Daoy (cell line): ENCODE data around the gene ADAMTS19. TPM values are rescaled to one million over a fixed set of nuclear protein-coding genes. Genes with fewer than 3 reads are reported as not detected.
"Not testable (repeated sequence)": the region's sequence is repeated elsewhere in the genome, so short reads cannot be mapped to it uniquely, and the experiment has no call there.

Source experiments
- DNase-seq: peaks from one replicate; pipeline ENCODE4 v3.0.0-alpha.2; 2015; ENCODE audit warnings: low read depth
- total RNA-seq: library from RNA; depleted of rRNA; stranded (reverse); fragments of >200 nt; shearing (Covaris generic); gene quantifications from 2 replicates; pipeline ENCODE4 v1.2.3, GENCODE V29; 2014; rRNA removed

ADAMTS19 gene
- total RNA-seq: not detected in 2 replicates

- DNase-seq: peak; percentile 28
Measured at GRCh38 chr5:129459777-129460671, at the start of gene ADAMTS19. Gene ADAMTS19 (plus strand): TSS chr5:129460298. CDS start chr5:129460392, 94 bp downstream.

- no peak for DNase-seq
Measured at GRCh38 chr5:129410488-129410887, 49.6 kb upstream of the ADAMTS19 start.

- DNase-seq: no peak
Measured at GRCh38 chr5:129412721-129413120, 47.4 kb upstream of the ADAMTS19 start.

GRCh38 chr5:129413570-129413969 lies 46.5 kb upstream of the ADAMTS19 start:
- DNase-seq: no peak

- no peak for DNase-seq
Measured at GRCh38 chr5:129419292-129419691, 40.8 kb upstream of the ADAMTS19 start.

GRCh38 chr5:129425031-129425430 lies 35.1 kb upstream of the ADAMTS19 start:
- DNase-seq: no peak

GRCh38 chr5:129426071-129426470 lies 34.0 kb upstream of the ADAMTS19 start:
- no peak for DNase-seq

GRCh38 chr5:129428636-129429035 lies 31.5 kb upstream of the ADAMTS19 start:
- not testable (repeated sequence) for DNase-seq

GRCh38 chr5:129431406-129431805 lies 28.7 kb upstream of the ADAMTS19 start:
- DNase-seq: no peak

GRCh38 chr5:129438322-129438721 lies 21.8 kb upstream of the ADAMTS19 start:
- DNase-seq: no peak

GRCh38 chr5:129440424-129440823 lies 19.7 kb upstream of the ADAMTS19 start:
- DNase-seq: no peak

GRCh38 chr5:129441096-129441495 lies 19.0 kb upstream of the ADAMTS19 start:
- DNase-seq: no peak

GRCh38 chr5:129445379-129445778 lies 14.7 kb upstream of the ADAMTS19 start:
- DNase-seq: no peak

GRCh38 chr5:129447968-129448367 lies 12.1 kb upstream of the ADAMTS19 start:
- DNase-seq: no peak

- DNase-seq: no peak
Measured at GRCh38 chr5:129448654-129449053, 11.4 kb upstream of the ADAMTS19 start.

- no peak for DNase-seq
Measured at GRCh38 chr5:129454461-129454860, 5.6 kb upstream of the ADAMTS19 start.

- DNase-seq: no peak
Measured at GRCh38 chr5:129459450-129459776, 685 bp upstream of the ADAMTS19 start.

- DNase-seq: no peak
Measured at GRCh38 chr5:129460672-129460935, 506 bp downstream of the ADAMTS19 start.

GRCh38 chr5:129460936-129461710 lies 1.0 kb downstream of the ADAMTS19 start:
- peak; percentile 19 for DNase-seq

GRCh38 chr5:129461711-129462332 lies 1.7 kb downstream of the ADAMTS19 start:
- DNase-seq: no peak

GRCh38 chr5:129465776-129466344 lies 5.8 kb downstream of the ADAMTS19 start:
- DNase-seq: no peak

- DNase-seq: no peak
Measured at GRCh38 chr5:129474544-129474943, 14.4 kb downstream of the ADAMTS19 start.
